ENCODE results near the gene STXBP1. TPM values are rescaled to one million over a fixed set of nuclear protein-coding genes. Genes with fewer than 3 reads are reported as not detected.

The STXBP1 gene
- total and polyA plus RNA-seq, 2 donors (not counting 3 experiments of a cell fraction or from before 2014, with no cell fraction given): 18.8 to 51.3 TPM

- peaks cover 0 to 45% of the 10 kb centered on the region in 2 experiments for H3K36me3 ChIP-seq (ENCODE audit: control insufficient read depth in 2 of 2, extremely low read depth in 1 of 2, insufficient read depth in 2 of 2, low read length in 2 of 2)
- POLR2A ChIA-PET: no interaction called here
- H3K9ac ChIP-seq (replicated peaks; ENCODE audit: extremely low read depth, insufficient read depth, low read length): no peak overlapping the region
- no TSS peak for BruUV-seq (replicated peaks)
- H3K4me2 ChIP-seq (ENCODE audit: insufficient read depth, low read length): no peak overlapping the region
- no peak for FAIRE-seq
- H2AFZ ChIP-seq (ENCODE audit: low read depth, low read length): no peak overlapping the region
- CTCF ChIA-PET: interaction anchor here (1.3 to 1.9 kb wide), 2 partner anchors 51 to 72 kb away, joined by 5 to 6 read pairs; partner anchors contain the start of genes STXBP1 and TOR2A
- no peaks in the 10 kb centered on the region for H3K79me2 ChIP-seq (ENCODE audit: control insufficient read depth, insufficient read depth, low read length)
- no peak overlapping the region for H3K4me3 ChIP-seq (replicated peaks in 1 of 3; ENCODE audit: insufficient read depth in 1 of 3, low read depth in 1 of 3, low read length in 3 of 3)
- intact Hi-C loops (cut with micrococcal nuclease) (no loop called here), dilution Hi-C loops (cut with MboI; ENCODE audit: extremely low pct_ligation_motif_present, low sequenced_read_pairs) (no loop called here)
- H3K9me3 ChIP-seq (replicated peaks; ENCODE audit: control insufficient read depth, insufficient read depth, low read length): no peaks in the 10 kb centered on the region
- TF ChIP-seq EZH2 (IDR thresholded peaks at IDR 0.05; ENCODE audit: borderline replicate concordance, low read depth, low read length, severe bottlenecking): no peak
- no peak for TF ChIP-seq MAX (IDR thresholded peaks at IDR 0.05; ENCODE audit: insufficient read depth, insufficient read length)
- TF ChIP-seq GATA2 (IDR thresholded peaks at IDR 0.05; ENCODE audit: insufficient read depth, insufficient read length, low read depth, low read length): no peak
- TF ChIP-seq POLR2AphosphoS5 (IDR thresholded peaks at IDR 0.05; ENCODE audit: insufficient read depth, low read depth, low read length): no peak
- TF ChIP-seq CTCF (IDR thresholded peaks at IDR 0.05; ENCODE audit: extremely low read depth in 1 of 2, insufficient read depth in 1 of 2, low read depth in 1 of 2, low read length in 2 of 2): no peak
- TF ChIP-seq FOS (IDR thresholded peaks at IDR 0.05; ENCODE audit: borderline replicate concordance, insufficient read depth, low read length): no peak
- TF ChIP-seq JUN (IDR thresholded peaks at IDR 0.05; ENCODE audit: borderline replicate concordance, insufficient read depth, insufficient read length, low read depth): no peak
- TF ChIP-seq MYC (IDR thresholded peaks at IDR 0.05; ENCODE audit: low read depth, low read length): no peak
- TF ChIP-seq POLR2A (IDR thresholded peaks at IDR 0.05; ENCODE audit: low read depth, low read length): no peak
- H3K9me1 ChIP-seq (replicated peaks; ENCODE audit: control insufficient read depth, extremely low read depth, insufficient read depth, low read length): no peaks in the 10 kb centered on the region
- H4K20me1 ChIP-seq (replicated peaks; ENCODE audit: control insufficient read depth, extremely low read depth, insufficient read depth, low read length): no peaks in the 10 kb centered on the region
- no peak for DNase-seq (ENCODE audit: low read depth, low spot score)
- H3K27me3 ChIP-seq (ENCODE audit: control insufficient read depth in 2 of 2, insufficient read depth in 2 of 2, low read length in 2 of 2): no peaks in the 10 kb centered on the region
- no peak overlapping the region for H3K27ac ChIP-seq (ENCODE audit: insufficient read depth, low read depth, low read length)
- no peaks in the 10 kb centered on the region for H3K4me1 ChIP-seq (ENCODE audit: control insufficient read depth, extremely low read depth, insufficient read depth, low read length)
Measured at GRCh38 chr9:127683723-127684122, 71.6 kb downstream of the STXBP1 start.

All from endothelial cell of umbilical vein (primary cell).